IMR-90 (cell line): ENCODE data around the gene RBM15B.

ENCODE experiments used
- CTCF ChIP-seq: conservative IDR thresholded peaks from 2 replicates; pipeline ENCODE4 v1.5.1; 2012; ENCODE audit warnings: mild to moderate bottlenecking, low read depth, low read length, improper control_type of control experiment
- FOS ChIP-seq: fragments of 150-350 bp; IDR thresholded peaks from 2 replicates; pipeline ENCODE4 v1.6.1; 2016; ENCODE audit warnings: low read depth, low read length
- MAFK ChIP-seq: IDR thresholded peaks from 2 replicates; pipeline ENCODE4 v1.6.1; 2012; ENCODE audit warnings: low read depth, low read length, improper control_type of control experiment
- MAZ ChIP-seq: IDR thresholded peaks from 2 replicates; pipeline ENCODE4 v1.6.1; 2012; ENCODE audit warnings: low read depth, mild to moderate bottlenecking, low read length, improper control_type of control experiment, moderate library complexity, borderline replicate concordance
- RAD21 ChIP-seq: IDR thresholded peaks from 2 replicates; pipeline ENCODE4 v1.6.1; 2012; ENCODE audit warnings: low read length, improper control_type of control experiment
- RFX5 ChIP-seq: IDR thresholded peaks from 2 replicates; pipeline ENCODE4 v1.8.0; 2012; ENCODE audit warnings: low read depth, mild to moderate bottlenecking, low read length, moderate library complexity
- USF2 ChIP-seq: fragments of 150-350 bp; IDR thresholded peaks from 2 replicates; pipeline ENCODE4 v1.6.1; 2017; ENCODE audit warnings: mild to moderate bottlenecking, antibody characterized with exemption, low read length, low read depth

GRCh38 chr3:51434110-51434509, 43.0 kb downstream of the RBM15B start:
- TF ChIP-seq CTCF, result no peak
- no peak for TF ChIP-seq MAFK
- TF ChIP-seq RFX5, result no peak
- TF ChIP-seq RAD21, result no peak
- no peak for TF ChIP-seq FOS
- TF ChIP-seq USF2, result no peak
- no peak for TF ChIP-seq MAZ
